Sigmoid colon (tissue), 7 donors: ENCODE data around the gene SEC24D. TPM values are rescaled to one million over a fixed set of nuclear protein-coding genes. Genes with fewer than 3 reads are reported as not detected.
A peak's percentile ranks its signal among the peaks of the same experiment; 100 is the strongest.

Source experiments
- DNase-seq: peaks from one replicate; pipeline ENCODE4 v3.0.0-alpha.2; 2019
- H3K27ac ChIP-seq, 4 donors: fragments of 200-600 bp; sonication (generic); one replicate each; pipeline ENCODE4 v1.5.1; 2016 to 2019; ENCODE audit warnings: mild to moderate bottlenecking in 1 of 4
- H3K27me3 ChIP-seq, 3 donors: fragments of 200-600 bp; sonication (generic); one replicate each; pipeline ENCODE4 v1.5.1; 2019; ENCODE audit warnings: mild to moderate bottlenecking in 1 of 3
- H3K36me3 ChIP-seq, 4 donors: fragments of 200-600 bp; sonication (generic); one replicate each; pipeline ENCODE4 v1.5.1; 2016 to 2019
- H3K4me1 ChIP-seq, 4 donors: fragments of 200-600 bp; sonication (generic); one replicate each; pipeline ENCODE4 v1.5.1; 2017 to 2019
- H3K4me3 ChIP-seq, 4 donors: fragments of 200-600 bp; sonication (generic); one replicate each; pipeline ENCODE4 v1.5.1; 2017 to 2019; ENCODE audit warnings: mild to moderate bottlenecking in 2 of 4, moderate library complexity in 1 of 4
- H3K9me3 ChIP-seq, 4 donors: fragments of 200-600 bp in 3 of 4; sonication (generic) in 3 of 4; one replicate each; pipeline versions ENCODE4 v1.5.1 to v1.6.1; 2013 to 2019
- CTCF ChIP-seq, 4 experiments: fragments of 450-650 bp in 3 of 4; fragments of 200-600 bp in 1 of 4; IDR thresholded peaks; one replicate each; pipeline ENCODE4 v1.5.1; 2016 to 2019; ENCODE audit warnings: antibody characterized with exemption in 4 of 4, mild to moderate bottlenecking in 3 of 4, moderate library complexity in 2 of 4
- EP300 ChIP-seq, 4 donors: sonication (generic); formaldehyde crosslinking; IDR thresholded peaks; one replicate each; pipeline ENCODE4 v1.6.1; 2017; ENCODE audit warnings: antibody characterized with exemption in 4 of 4
- POLR2A ChIP-seq, 2 donors: fragments of 450-650 bp; IDR thresholded peaks; one replicate each; pipeline ENCODE4 v1.6.1; 2016; ENCODE audit warnings: antibody characterized with exemption in 2 of 2, mild to moderate bottlenecking in 2 of 2, moderate library complexity in 2 of 2
- POLR2AphosphoS5 ChIP-seq, 4 donors: sonication (generic); formaldehyde crosslinking; IDR thresholded peaks; one replicate each; pipeline ENCODE4 v1.6.1; 2017; ENCODE audit warnings: antibody characterized with exemption in 4 of 4
- WGBS, 2 donors: extraction: QIAGEN DNeasy Blood & Tissue Kit; methylation state at CpG; one replicate each; pipeline ENCODE4 v1.1.7; 2013; 5-methylcytosine and 5-hydroxymethylcytosine counted together
- intact Hi-C: fragments of 100-400 bp; cut with DNase I; formaldehyde crosslinking; loops from one replicate; pipeline ENCODE4 v1.15.1; 2023
- polyA plus RNA-seq, 3 donors: library from polyadenylated mRNA; stranded (reverse); fragments of 200-250 nt; gene quantifications; one replicate each; pipeline ENCODE4 v1.2.3, GENCODE V29; 2013
- total RNA-seq, 4 donors: library from RNA; depleted of rRNA; stranded (reverse); fragments of >200 nt; gene quantifications; one replicate each; pipeline ENCODE4 v1.1.0, GENCODE V29; 2016
- donor health status: healthy with polysubstance abuse.
- donor health status: Bipolar disorder and iron deficiency.
- donor health status: healthy.

SEC24D gene
- total and polyA plus RNA-seq, 7 donors, result 18.6 to 42.4 (median 27.6) TPM

GRCh38 chr4:118857760-118858159 is 21.8 kb upstream of the SEC24D start:
- H3K27me3 ChIP-seq, result no peaks in the 10 kb centered on the region
- no peaks in the 10 kb centered on the region for H3K4me1 ChIP-seq
- no peaks in the 10 kb centered on the region for H3K36me3 ChIP-seq
- intact Hi-C loops, result no loop called here
- H3K27ac ChIP-seq, result no peak overlapping the region
- 89 to 90% methylated on average over 2 of the region's 2 CpGs for WGBS, 2 donors
- H3K9me3 ChIP-seq, result no peaks in the 10 kb centered on the region
- no peak for DNase-seq
- no peak overlapping the region for H3K4me3 ChIP-seq
- TF ChIP-seq POLR2AphosphoS5 (IDR thresholded peaks at IDR 0.05) (no peak), POLR2A (IDR thresholded peaks at IDR 0.05) (no peak), EP300 (IDR thresholded peaks at IDR 0.05) (no peak), CTCF (IDR thresholded peaks at IDR 0.05) (no peak)

- no peak for DNase-seq
- no peaks in the 10 kb centered on the region for H3K9me3 ChIP-seq
- H3K27me3 ChIP-seq, result no peaks in the 10 kb centered on the region
- H3K36me3 ChIP-seq, result no peaks in the 10 kb centered on the region
- H3K4me3 ChIP-seq, result peak overlapping the region; percentile 11 to 37 (median 34)
- 28 to 41% methylated on average over 8 of the region's 8 CpGs for WGBS, 2 donors
- H3K4me1 ChIP-seq, result peaks cover 0 to 6% (median 3%) of the 10 kb centered on the region in 4 donors
- intact Hi-C loops, result no loop called here
- no peak overlapping the region for H3K27ac ChIP-seq
- no peak for TF ChIP-seq POLR2AphosphoS5 (IDR thresholded peaks at IDR 0.05)
- no peak for TF ChIP-seq CTCF (IDR thresholded peaks at IDR 0.05)
- no peak for TF ChIP-seq POLR2A (IDR thresholded peaks at IDR 0.05)
- TF ChIP-seq EP300 (IDR thresholded peaks at IDR 0.05), result no peak
These were observed 14.7 kb upstream of the SEC24D start for GRCh38 chr4:118850488-118851173.

GRCh38 chr4:118849867-118850487 is 14.1 kb upstream of the SEC24D start:
- DNase-seq, result no peak
- Histone ChIP-seq H3K36me3 (no peaks in the 10 kb centered on the region), H3K4me1 (peaks cover 0 to 6% (median 3%) of the 10 kb centered on the region in 4 donors), H3K9me3 (no peaks in the 10 kb centered on the region), H3K27ac (no peak overlapping the region), H3K27me3 (no peaks in the 10 kb centered on the region), H3K4me3 (peak overlapping the region; percentile 11 to 37 (median 34))
- 96 to 98% methylated on average over 2 of the region's 2 CpGs for WGBS, 2 donors
- intact Hi-C loops, result no loop called here
- TF ChIP-seq POLR2A (IDR thresholded peaks at IDR 0.05), result no peak
- no peak for TF ChIP-seq CTCF (IDR thresholded peaks at IDR 0.05)
- TF ChIP-seq POLR2AphosphoS5 (IDR thresholded peaks at IDR 0.05), result no peak
- no peak for TF ChIP-seq EP300 (IDR thresholded peaks at IDR 0.05)

GRCh38 chr4:118848901-118849300 is 13.0 kb upstream of the SEC24D start:
- Histone ChIP-seq H3K4me3 (no peak overlapping the region), H3K36me3 (no peaks in the 10 kb centered on the region), H3K27me3 (no peaks in the 10 kb centered on the region), H3K4me1 (peaks cover 0 to 6% (median 3%) of the 10 kb centered on the region in 4 donors), H3K27ac (no peak overlapping the region), H3K9me3 (no peaks in the 10 kb centered on the region)
- no peak for DNase-seq
- intact Hi-C loops, result no loop called here
- TF ChIP-seq EP300 (IDR thresholded peaks at IDR 0.05) (no peak), POLR2AphosphoS5 (IDR thresholded peaks at IDR 0.05) (no peak), POLR2A (IDR thresholded peaks at IDR 0.05) (no peak), CTCF (IDR thresholded peaks at IDR 0.05) (no peak)
